ENCODE measurements around the gene NDUFAF8. TPM values are rescaled to one million over a fixed set of nuclear protein-coding genes. Genes with fewer than 3 reads are reported as not detected.

The NDUFAF8 gene
- total RNA-seq, 4 donors from 2014 or later, result 1.8 to 31.9 (median 6.7) TPM

- peaks cover 0 to 6% of the 10 kb centered on the region in 2 donors for H3K4me1 ChIP-seq
Observed at GRCh38 chr17:81239714-81240555, 817 bp downstream of the NDUFAF8 start.

GRCh38 chr17:81240761-81241160 lies 1.6 kb downstream of the NDUFAF8 start:
- no peak overlapping the region for H3K4me3 ChIP-seq
- TF ChIP-seq POLR2A (IDR thresholded peaks at IDR 0.05), result no peak
- no peak for TF ChIP-seq CTCF (IDR thresholded peaks at IDR 0.05)
- no peak overlapping the region for H3K27ac ChIP-seq
- no peaks in the 10 kb centered on the region for H3K36me3 ChIP-seq
- no peaks in the 10 kb centered on the region for H3K9me3 ChIP-seq
- no peaks in the 10 kb centered on the region for H3K27me3 ChIP-seq
- no peak for DNase-seq
- peaks cover 0 to 6% of the 10 kb centered on the region in 2 donors for H3K4me1 ChIP-seq
- intact Hi-C loops (cut with DNase I; ENCODE audit: low total_unique reads), result no loop called here

More at GRCh38 chr17:81239714-81240555, 817 bp downstream of the NDUFAF8 start:
- H3K9me3 ChIP-seq, result no peaks in the 10 kb centered on the region
- H3K27me3 ChIP-seq, result no peaks in the 10 kb centered on the region
- H3K4me3 ChIP-seq, result peak overlapping the region; percentile 70 to 87
- intact Hi-C loops (cut with DNase I; ENCODE audit: low total_unique reads), result no loop called here
- no peaks in the 10 kb centered on the region for H3K36me3 ChIP-seq
- DNase-seq, result no peak
- peak overlapping the region; percentile 68 to 84 for H3K27ac ChIP-seq
- TF ChIP-seq POLR2A (IDR thresholded peaks at IDR 0.05), result no peak
- TF ChIP-seq CTCF (IDR thresholded peaks at IDR 0.05), result no peak

GRCh38 chr17:81241203-81241602 lies 2.1 kb downstream of the NDUFAF8 start:
- no peak for TF ChIP-seq CTCF (IDR thresholded peaks at IDR 0.05)
- Histone ChIP-seq H3K4me1 (peaks cover 0 to 6% of the 10 kb centered on the region in 2 donors), H3K27ac (no peak overlapping the region), H3K36me3 (no peaks in the 10 kb centered on the region), H3K4me3 (no peak overlapping the region), H3K27me3 (no peaks in the 10 kb centered on the region), H3K9me3 (no peaks in the 10 kb centered on the region)
- intact Hi-C loops (cut with DNase I; ENCODE audit: low total_unique reads), result no loop called here
- no peak for DNase-seq

GRCh38 chr17:81241648-81242420 lies 2.7 kb downstream of the NDUFAF8 start:
- no peaks in the 10 kb centered on the region for H3K9me3 ChIP-seq
- H3K27ac ChIP-seq, result no peak overlapping the region
- H3K27me3 ChIP-seq, result no peaks in the 10 kb centered on the region
- intact Hi-C loops (cut with DNase I; ENCODE audit: low total_unique reads), result no loop called here
- no peaks in the 10 kb centered on the region for H3K36me3 ChIP-seq
- peak; percentile 46 to 48 for DNase-seq
- H3K4me3 ChIP-seq, result no peak overlapping the region
- H3K4me1 ChIP-seq, result peaks cover 0 to 6% of the 10 kb centered on the region in 2 donors
- TF ChIP-seq CTCF (IDR thresholded peaks at IDR 0.05), result peak; percentile 53 to 75 (median 64)
- no peak for TF ChIP-seq POLR2A (IDR thresholded peaks at IDR 0.05)

Data from uterus (tissue), 4 donors.